Activated naive CD8-positive, alpha-beta T cell treated with anti-CD3 and anti-CD28 coated beads, Interleukin-2, amount 50 U/mL, for 24 hours (primary cell): ENCODE results near the gene EBI3.
A peak's percentile ranks its signal among the peaks of the same experiment; 100 is the strongest.
"Not testable (repeated sequence)": the region's sequence is repeated elsewhere in the genome, so short reads cannot be mapped to it uniquely, and the experiment has no call there.

Experiments
- ATAC-seq: fragments of 150-1000 bp; cut with Tn5 transposase; one replicate; pipeline ENCODE4 v1.10.0; 2021
- DNase-seq: peaks from one replicate; pipeline ENCODE4 v3.0.0; 2021
- H3K27ac Mint-ChIP-seq: one replicate; pipeline ENCODE4 v1.8.0; 2021; ENCODE audit warnings: mild to moderate bottlenecking, mixed read lengths
- H3K27me3 Mint-ChIP-seq: one replicate; pipeline ENCODE4 v1.8.0; 2021; ENCODE audit warnings: mixed read lengths
- H3K36me3 Mint-ChIP-seq: one replicate; pipeline ENCODE4 v1.8.0; 2021; ENCODE audit warnings: low read depth, mixed read lengths
- H3K4me1 Mint-ChIP-seq: one replicate; pipeline ENCODE4 v1.8.0; 2021; ENCODE audit warnings: mixed read lengths
- H3K4me3 Mint-ChIP-seq: one replicate; pipeline ENCODE4 v1.8.0; 2021; ENCODE audit warnings: mild to moderate bottlenecking, moderate library complexity, mixed read lengths
- H3K9me3 Mint-ChIP-seq: one replicate; pipeline ENCODE4 v1.8.0; 2021; ENCODE audit warnings: mixed read lengths

EBI3 gene

GRCh38 chr19:4238831-4239230 lies 9.5 kb downstream of the EBI3 start:
- Mint-ChIP-seq H3K27ac (no peak overlapping the region), H3K27me3 (peaks cover 3% of the 10 kb centered on the region), H3K9me3 (peaks cover 4% of the 10 kb centered on the region), H3K36me3 (no peaks in the 10 kb centered on the region), H3K4me3 (no peak overlapping the region), H3K4me1 (peaks cover 2% of the 10 kb centered on the region)
- ATAC-seq (no peak), DNase-seq (no peak)

GRCh38 chr19:4241824-4242430 lies 12.6 kb downstream of the EBI3 start:
- peaks cover 2% of the 10 kb centered on the region for H3K27me3 Mint-ChIP-seq
- peaks cover 2% of the 10 kb centered on the region for H3K36me3 Mint-ChIP-seq
- no peak overlapping the region for H3K27ac Mint-ChIP-seq
- DNase-seq (no peak), ATAC-seq (no peak)
- peaks cover 10% of the 10 kb centered on the region for H3K4me1 Mint-ChIP-seq
- no peak overlapping the region for H3K4me3 Mint-ChIP-seq
- peaks cover 4% of the 10 kb centered on the region for H3K9me3 Mint-ChIP-seq

GRCh38 chr19:4245938-4246337 lies 16.6 kb downstream of the EBI3 start:
- H3K4me3 Mint-ChIP-seq, result peak overlapping the region; percentile 99
- not testable (repeated sequence) for H3K9me3 Mint-ChIP-seq, ATAC-seq, DNase-seq, H3K27me3 Mint-ChIP-seq
- peak overlapping the region; percentile 100 for H3K27ac Mint-ChIP-seq
- peaks cover 21% of the 10 kb centered on the region for H3K36me3 Mint-ChIP-seq
- peaks cover 18% of the 10 kb centered on the region for H3K4me1 Mint-ChIP-seq

- Mint-ChIP-seq H3K36me3 (peaks cover 29% of the 10 kb centered on the region), H3K27ac (peak within 1 kb of the TSS; percentile 100), H3K4me3 (peak within 1 kb of the TSS; percentile 99), H3K27me3 (peaks cover 3% of the 10 kb centered on the region), H3K9me3 (peaks cover 2% of the 10 kb centered on the region), H3K4me1 (peaks cover 18% of the 10 kb centered on the region)
- ATAC-seq (peak; percentile 94), DNase-seq (peak; percentile 98)
Observed at GRCh38 chr19:4246767-4247593, 17.7 kb downstream of the EBI3 start, which contains the start of gene YJU2. Gene YJU2 (plus strand): TSS chr19:4247080. CDS start chr19:4247147, 67 bp downstream.

- Mint-ChIP-seq H3K27me3 (no peaks in the 10 kb centered on the region), H3K4me1 (no peaks in the 10 kb centered on the region), H3K27ac (no peak overlapping the region), H3K4me3 (no peak overlapping the region), H3K36me3 (peaks cover 42% of the 10 kb centered on the region), H3K9me3 (no peaks in the 10 kb centered on the region)
- ATAC-seq, result no peak
- DNase-seq, result no peak
Observed at GRCh38 chr19:4256563-4256962, 27.2 kb downstream of the EBI3 start.

- Mint-ChIP-seq H3K27ac (no peak overlapping the region), H3K9me3 (no peaks in the 10 kb centered on the region), H3K4me1 (no peaks in the 10 kb centered on the region), H3K4me3 (no peak overlapping the region), H3K27me3 (no peaks in the 10 kb centered on the region), H3K36me3 (peaks cover 38% of the 10 kb centered on the region)
- no peak for DNase-seq
- no peak for ATAC-seq
Observed at GRCh38 chr19:4257025-4257424, 27.7 kb downstream of the EBI3 start.

- no peaks in the 10 kb centered on the region for H3K27me3 Mint-ChIP-seq
- DNase-seq, result no peak
- no peak overlapping the region for H3K4me3 Mint-ChIP-seq
- no peak for ATAC-seq
- peaks cover 1% of the 10 kb centered on the region for H3K4me1 Mint-ChIP-seq
- no peaks in the 10 kb centered on the region for H3K9me3 Mint-ChIP-seq
- no peak overlapping the region for H3K27ac Mint-ChIP-seq
- peaks cover 39% of the 10 kb centered on the region for H3K36me3 Mint-ChIP-seq
Observed at GRCh38 chr19:4258181-4258580, 28.9 kb downstream of the EBI3 start.

GRCh38 chr19:4260613-4261191 lies 31.4 kb downstream of the EBI3 start:
- Mint-ChIP-seq H3K36me3 (peaks cover 35% of the 10 kb centered on the region), H3K27ac (peak overlapping the region; percentile 18)

GRCh38 chr19:4264812-4265211 lies 35.5 kb downstream of the EBI3 start:
- ATAC-seq (no peak), DNase-seq (no peak)
- Mint-ChIP-seq H3K27me3 (no peaks in the 10 kb centered on the region), H3K36me3 (peaks cover 41% of the 10 kb centered on the region), H3K4me3 (no peak overlapping the region), H3K4me1 (peaks cover 27% of the 10 kb centered on the region), H3K27ac (peak overlapping the region; percentile 79), H3K9me3 (no peaks in the 10 kb centered on the region)

More at GRCh38 chr19:4260613-4261191, 31.4 kb downstream of the EBI3 start:
- DNase-seq, result no peak
- ATAC-seq, result no peak
- H3K27me3 Mint-ChIP-seq, result no peaks in the 10 kb centered on the region
- no peaks in the 10 kb centered on the region for H3K9me3 Mint-ChIP-seq
- H3K4me3 Mint-ChIP-seq, result no peak overlapping the region
- peaks cover 23% of the 10 kb centered on the region for H3K4me1 Mint-ChIP-seq

GRCh38 chr19:4266253-4267000 lies 37.1 kb downstream of the EBI3 start:
- DNase-seq (no peak), ATAC-seq (no peak)
- Mint-ChIP-seq H3K27me3 (no peaks in the 10 kb centered on the region), H3K4me3 (no peak overlapping the region), H3K9me3 (no peaks in the 10 kb centered on the region), H3K4me1 (peaks cover 27% of the 10 kb centered on the region), H3K27ac (peak overlapping the region; percentile 28), H3K36me3 (peaks cover 42% of the 10 kb centered on the region)

- Mint-ChIP-seq H3K4me3 (no peak overlapping the region), H3K9me3 (no peaks in the 10 kb centered on the region), H3K4me1 (peaks cover 27% of the 10 kb centered on the region), H3K27me3 (no peaks in the 10 kb centered on the region), H3K27ac (no peak overlapping the region), H3K36me3 (peaks cover 44% of the 10 kb centered on the region)
- ATAC-seq (peak; percentile 72), DNase-seq (peak; percentile 76)
Observed at GRCh38 chr19:4267101-4267900, 38.0 kb downstream of the EBI3 start.

GRCh38 chr19:4267901-4268815 lies 38.8 kb downstream of the EBI3 start:
- H3K27ac Mint-ChIP-seq, result no peak overlapping the region
- no peak for ATAC-seq
- H3K4me1 Mint-ChIP-seq, result peaks cover 26% of the 10 kb centered on the region
- H3K36me3 Mint-ChIP-seq, result peaks cover 39% of the 10 kb centered on the region
- H3K9me3 Mint-ChIP-seq, result no peaks in the 10 kb centered on the region
- no peaks in the 10 kb centered on the region for H3K27me3 Mint-ChIP-seq
- DNase-seq, result no peak
- no peak overlapping the region for H3K4me3 Mint-ChIP-seq

GRCh38 chr19:4268816-4269430 lies 39.6 kb downstream of the EBI3 start:
- H3K4me3 Mint-ChIP-seq, result no peak overlapping the region
- no peaks in the 10 kb centered on the region for H3K27me3 Mint-ChIP-seq
- peaks cover 33% of the 10 kb centered on the region for H3K36me3 Mint-ChIP-seq
- H3K9me3 Mint-ChIP-seq, result no peaks in the 10 kb centered on the region
- ATAC-seq (no peak), DNase-seq (no peak)
- no peak overlapping the region for H3K27ac Mint-ChIP-seq
- H3K4me1 Mint-ChIP-seq, result peaks cover 18% of the 10 kb centered on the region
